Tibial artery (tissue), 4 donors: ENCODE data around the gene RARS1.

ENCODE experiments used
- DNase-seq, 2 donors: peaks; one replicate each; pipeline ENCODE4 v3.0.0-alpha.2; 2019
- H3K27ac ChIP-seq, 2 donors: fragments of 200-600 bp; sonication (generic) in 1 of 2; 1 replicate in 1 of 2; 2 replicates in 1 of 2; pipeline ENCODE4 v1.5.1; 2018 to 2019; ENCODE audit warnings: mild to moderate bottlenecking in 1 of 2
- H3K27me3 ChIP-seq, 2 donors: fragments of 200-600 bp; sonication (generic) in 1 of 2; one replicate each; pipeline versions ENCODE4 v1.5.1 to v1.6.0; 2016 to 2019
- H3K36me3 ChIP-seq, 3 donors: fragments of 200-600 bp; sonication (generic) in 2 of 3; one replicate each; pipeline ENCODE4 v1.5.1; 2016 to 2019; ENCODE audit warnings: mild to moderate bottlenecking in 2 of 3
- H3K4me1 ChIP-seq, 4 donors: fragments of 200-600 bp; sonication (generic) in 2 of 4; 1 replicate in 3 of 4; 2 replicates in 1 of 4; pipeline ENCODE4 v1.5.1; 2016 to 2019
- H3K4me3 ChIP-seq, 2 donors: fragments of 200-600 bp; sonication (generic) in 1 of 2; 1 replicate in 1 of 2; 2 replicates in 1 of 2; pipeline ENCODE4 v1.5.1; 2018 to 2019; ENCODE audit warnings: mild to moderate bottlenecking in 2 of 2
- H3K9me3 ChIP-seq, 3 donors: fragments of 200-600 bp; sonication (generic) in 1 of 3; one replicate each; pipeline ENCODE4 v1.5.1; 2016 to 2019
- intact Hi-C: fragments of 100-400 bp; cut with DNase I; formaldehyde crosslinking; loops from one replicate; pipeline ENCODE4 v1.15.0; 2023; ENCODE audit warnings: low total_unique reads
- TF ChIP-seq, protein P1 (sequence below), 2 experiments: fragments of 200-600 bp in 1 of 2; fragments of 450-650 bp in 1 of 2; IDR thresholded peaks; one replicate each; pipeline ENCODE4 v1.5.1; 2017 to 2019; ENCODE audit warnings: antibody characterized with exemption in 2 of 2, mild to moderate bottlenecking in 1 of 2, moderate library complexity in 1 of 2

The RARS1 gene

DNA sequence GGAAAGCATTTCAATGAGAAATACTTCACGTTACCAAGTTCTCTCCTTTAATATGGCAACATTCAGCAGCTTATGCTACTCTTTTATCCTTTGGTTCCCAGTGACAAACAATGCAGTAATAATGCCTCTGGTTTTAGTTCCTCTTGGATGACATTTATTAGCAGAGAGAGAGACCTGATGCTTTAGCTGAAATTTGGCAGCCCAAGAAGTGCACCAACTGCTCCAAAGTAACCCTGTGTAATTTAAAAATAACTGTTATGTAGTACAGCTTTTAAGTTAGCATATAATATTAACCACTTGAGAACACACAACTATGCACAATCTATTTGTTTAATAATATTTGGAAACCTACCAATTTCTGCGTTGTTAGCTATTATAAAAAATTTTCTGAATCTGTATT is 71.1 kb downstream of the RARS1 start:
- DNase-seq, result no peak
- TF ChIP-seq, protein P1, sequence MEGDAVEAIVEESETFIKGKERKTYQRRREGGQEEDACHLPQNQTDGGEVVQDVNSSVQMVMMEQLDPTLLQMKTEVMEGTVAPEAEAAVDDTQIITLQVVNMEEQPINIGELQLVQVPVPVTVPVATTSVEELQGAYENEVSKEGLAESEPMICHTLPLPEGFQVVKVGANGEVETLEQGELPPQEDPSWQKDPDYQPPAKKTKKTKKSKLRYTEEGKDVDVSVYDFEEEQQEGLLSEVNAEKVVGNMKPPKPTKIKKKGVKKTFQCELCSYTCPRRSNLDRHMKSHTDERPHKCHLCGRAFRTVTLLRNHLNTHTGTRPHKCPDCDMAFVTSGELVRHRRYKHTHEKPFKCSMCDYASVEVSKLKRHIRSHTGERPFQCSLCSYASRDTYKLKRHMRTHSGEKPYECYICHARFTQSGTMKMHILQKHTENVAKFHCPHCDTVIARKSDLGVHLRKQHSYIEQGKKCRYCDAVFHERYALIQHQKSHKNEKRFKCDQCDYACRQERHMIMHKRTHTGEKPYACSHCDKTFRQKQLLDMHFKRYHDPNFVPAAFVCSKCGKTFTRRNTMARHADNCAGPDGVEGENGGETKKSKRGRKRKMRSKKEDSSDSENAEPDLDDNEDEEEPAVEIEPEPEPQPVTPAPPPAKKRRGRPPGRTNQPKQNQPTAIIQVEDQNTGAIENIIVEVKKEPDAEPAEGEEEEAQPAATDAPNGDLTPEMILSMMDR (IDR thresholded peaks at IDR 0.05), result no peak

DNA sequence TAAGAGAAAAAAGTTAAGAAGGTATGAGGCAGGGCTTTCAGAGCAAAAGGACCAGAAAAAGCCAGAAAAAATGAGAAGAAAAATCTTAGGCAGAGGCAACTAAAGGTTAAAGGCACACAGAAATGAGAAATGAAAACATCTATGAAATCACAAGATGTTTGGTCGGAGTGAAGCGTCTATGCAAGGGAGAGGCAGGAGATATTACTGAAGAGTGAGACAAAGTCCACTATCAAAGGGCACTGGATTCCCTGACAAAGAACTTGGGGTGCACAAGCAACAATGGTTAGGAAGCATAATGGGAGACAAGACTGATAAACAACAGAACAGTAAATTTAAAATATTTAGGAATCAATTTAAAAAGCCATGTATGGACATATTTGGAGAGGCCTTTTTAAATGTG is 76.0 kb downstream of the RARS1 start:
- intact Hi-C loops, result loop anchor here (10.0 kb wide), 1 partner anchor 77 kb away; the partner anchor contains the start of gene RARS1
- no peaks in the 10 kb centered on the region for H3K27me3 ChIP-seq
- H3K27ac ChIP-seq, result no peak overlapping the region
- no peaks in the 10 kb centered on the region for H3K9me3 ChIP-seq
- H3K4me1 ChIP-seq, result peaks cover 0 to 7% (median 1%) of the 10 kb centered on the region in 4 donors
- peaks cover 39 to 51% (median 49%) of the 10 kb centered on the region in 3 donors for H3K36me3 ChIP-seq
- no peak for DNase-seq
- TF ChIP-seq, protein P1 (IDR thresholded peaks at IDR 0.05), result no peak
- no peak overlapping the region for H3K4me3 ChIP-seq

More for the DNA sequence above, 71.1 kb downstream of the RARS1 start:
- Histone ChIP-seq H3K27ac (no peak overlapping the region), H3K9me3 (no peaks in the 10 kb centered on the region), H3K36me3 (peaks cover 47 to 50% (median 49%) of the 10 kb centered on the region in 3 donors), H3K27me3 (no peaks in the 10 kb centered on the region), H3K4me1 (peaks cover 0 to 9% (median 0%) of the 10 kb centered on the region in 4 donors), H3K4me3 (no peak overlapping the region)
- intact Hi-C loops, result no loop called here

DNA sequence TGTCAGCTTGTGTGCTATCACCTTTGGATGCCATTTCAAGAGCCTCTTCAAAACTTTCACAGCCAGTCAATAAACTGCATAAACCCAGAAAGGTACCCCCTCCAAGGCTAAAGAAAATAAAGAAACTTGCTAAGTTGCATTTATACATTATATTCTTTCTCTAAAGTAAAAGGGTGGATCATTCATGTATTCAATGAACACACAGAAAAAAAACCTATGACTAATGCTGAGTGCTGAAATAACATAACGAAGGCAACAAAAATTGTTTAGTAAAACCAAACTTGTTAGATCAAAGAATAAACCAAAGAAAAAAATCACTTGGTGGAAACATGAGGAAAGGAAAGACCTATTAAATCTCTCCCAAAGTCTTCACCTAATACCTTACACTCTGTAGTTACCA is 77.7 kb downstream of the RARS1 start:
- Histone ChIP-seq H3K9me3 (no peaks in the 10 kb centered on the region), H3K27ac (no peak overlapping the region), H3K4me3 (no peak overlapping the region), H3K36me3 (peaks cover 32 to 34% (median 33%) of the 10 kb centered on the region in 3 donors), H3K4me1 (peaks cover 0 to 7% (median 1%) of the 10 kb centered on the region in 4 donors), H3K27me3 (no peaks in the 10 kb centered on the region)
- intact Hi-C loops, result loop anchor here (10.0 kb wide), 1 partner anchor 79 kb away; the partner anchor contains the start of gene RARS1
- DNase-seq, result no peak
- TF ChIP-seq, protein P1 (IDR thresholded peaks at IDR 0.05), result no peak

DNA sequence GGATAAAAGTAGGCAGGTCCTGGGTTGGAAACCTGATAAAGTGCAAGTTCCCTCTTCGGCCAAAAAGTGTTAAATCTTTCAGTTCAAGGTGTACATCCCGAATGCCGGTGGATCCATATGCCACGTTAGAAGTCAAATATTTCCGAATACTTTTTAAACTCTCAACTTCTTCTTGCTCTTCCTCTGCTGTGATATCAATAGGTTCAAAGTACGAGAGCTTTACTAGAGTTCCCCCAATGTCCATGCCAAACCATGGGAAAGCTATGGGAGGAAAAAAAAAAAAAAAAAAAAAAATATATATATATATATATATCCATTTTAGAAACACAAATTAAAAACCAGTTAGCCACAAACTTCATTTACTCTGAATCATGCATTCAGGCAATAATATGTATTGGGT is 82.5 kb downstream of the RARS1 start:
- no peaks in the 10 kb centered on the region for H3K4me1 ChIP-seq
- no peak for DNase-seq
- intact Hi-C loops, result loop anchor here (10.0 kb wide), 1 partner anchor 84 kb away; the partner anchor contains the start of gene RARS1
- peaks cover 8 to 24% (median 22%) of the 10 kb centered on the region in 3 donors for H3K36me3 ChIP-seq
- no peak overlapping the region for H3K27ac ChIP-seq
- no peaks in the 10 kb centered on the region for H3K9me3 ChIP-seq
- H3K4me3 ChIP-seq, result no peak overlapping the region
- no peaks in the 10 kb centered on the region for H3K27me3 ChIP-seq
- TF ChIP-seq, protein P1 (IDR thresholded peaks at IDR 0.05), result no peak
